ENCODE data around the gene HS2ST1.
"Not testable (repeated sequence)": the region's sequence is repeated elsewhere in the genome, so short reads cannot be mapped to it uniquely, and the experiment has no call there.

Gene HS2ST1

GRCh38 chr1:86914601-86914997 is at the start of gene HS2ST1:
Gene HS2ST1 (plus strand): TSS chr1:86914635.
- DNase-seq: peak in 1 of 3 experiments; percentile 94

GRCh38 chr1:86865973-86866637 is 48.3 kb upstream of the HS2ST1 start:
- no peak for DNase-seq

GRCh38 chr1:86866665-86867064 is 47.8 kb upstream of the HS2ST1 start:
- DNase-seq: no peak

GRCh38 chr1:86867278-86867677 is 47.2 kb upstream of the HS2ST1 start:
- DNase-seq: not testable (repeated sequence)

- no peak for DNase-seq
Measured at GRCh38 chr1:86868477-86868876, 46.0 kb upstream of the HS2ST1 start.

- no peak for DNase-seq
Measured at GRCh38 chr1:86871001-86871400, 43.4 kb upstream of the HS2ST1 start.

- no peak for DNase-seq
Measured at GRCh38 chr1:86872086-86872485, 42.3 kb upstream of the HS2ST1 start.

GRCh38 chr1:86875722-86876121 is 38.7 kb upstream of the HS2ST1 start:
- DNase-seq: no peak

- DNase-seq: no peak
Measured at GRCh38 chr1:86887479-86888162, 26.8 kb upstream of the HS2ST1 start.

GRCh38 chr1:86888327-86888726 is 26.1 kb upstream of the HS2ST1 start:
- no peak for DNase-seq

- DNase-seq: not testable (repeated sequence)
Measured at GRCh38 chr1:86899401-86899800, 15.0 kb upstream of the HS2ST1 start.

GRCh38 chr1:86905875-86906274 is 8.6 kb upstream of the HS2ST1 start:
- no peak for DNase-seq

- no peak for DNase-seq
Measured at GRCh38 chr1:86906419-86906818, 8.0 kb upstream of the HS2ST1 start.

GRCh38 chr1:86912281-86912900 is 2.0 kb upstream of the HS2ST1 start:
- DNase-seq: no peak

- DNase-seq: peak in 2 of 3 experiments; percentile 52 to 55
Measured at GRCh38 chr1:86913399-86913895, 988 bp upstream of the HS2ST1 start.

GRCh38 chr1:86913896-86914600 is 387 bp upstream of the HS2ST1 start, which contains the start of gene SELENOF:
Gene SELENOF (minus strand): TSS chr1:86914126. CDS start chr1:86914111, 15 bp downstream.
- peak; percentile 100 for DNase-seq

GRCh38 chr1:86914998-86915736 is 732 bp downstream of the HS2ST1 start:
- DNase-seq: peak; percentile 55 to 88 (median 87)

GRCh38 chr1:86915737-86916235 is 1.4 kb downstream of the HS2ST1 start:
- DNase-seq: peak in 1 of 3 experiments; percentile 64

- no peak for DNase-seq
Measured at GRCh38 chr1:86916752-86917151, 2.3 kb downstream of the HS2ST1 start.

GRCh38 chr1:86922445-86922844 is 8.0 kb downstream of the HS2ST1 start:
- DNase-seq: no peak

GRCh38 chr1:86924324-86924960 is 10.0 kb downstream of the HS2ST1 start:
- DNase-seq: no peak

GRCh38 chr1:86925742-86926141 is 11.3 kb downstream of the HS2ST1 start:
- no peak for DNase-seq

Measured in NCI-H1417 (cell line).